Type B pancreatic cell (in vitro differentiated cells): ENCODE measurements around the gene WFDC1. TPM values are rescaled to one million over a fixed set of nuclear protein-coding genes. Genes with fewer than 3 reads are reported as not detected.

Experiments used
- DNase-seq: peaks from one replicate; pipeline ENCODE4 v3.0.0; 2021; ENCODE audit warnings: mixed read lengths; ENCODE audit not compliant: unreplicated experiment; ENCODE audit errors: extremely low spot score
- H3K27ac Mint-ChIP-seq: 2 replicates; pipeline ENCODE4 v1.8.0; 2021; ENCODE audit warnings: mild to moderate bottlenecking, mixed read lengths
- H3K27me3 Mint-ChIP-seq: 2 replicates; pipeline ENCODE4 v1.8.0; 2021; ENCODE audit warnings: mixed read lengths
- H3K36me3 Mint-ChIP-seq: 2 replicates; pipeline ENCODE4 v1.8.0; 2021; ENCODE audit warnings: mixed read lengths
- H3K4me1 Mint-ChIP-seq: one replicate; pipeline ENCODE4 v1.8.0; 2021; ENCODE audit warnings: mixed read lengths; ENCODE audit not compliant: unreplicated experiment
- H3K4me3 Mint-ChIP-seq: 2 replicates; pipeline ENCODE4 v1.8.0; 2021; ENCODE audit warnings: mild to moderate bottlenecking, mixed read lengths
- H3K9me3 Mint-ChIP-seq: 2 replicates; pipeline ENCODE4 v1.8.0; 2021; ENCODE audit warnings: mixed read lengths
- CTCF ChIP-seq: fragments of 200-600 bp; sonication (generic); conservative IDR thresholded peaks from 2 replicates; pipeline ENCODE4 v1.5.0; 2021; ENCODE audit warnings: antibody characterized with exemption, mild to moderate bottlenecking
- total RNA-seq: library from RNA; stranded (reverse); gene quantifications from 2 replicates; pipeline ENCODE4 v1.2.1, GENCODE V29; 2021; ENCODE audit warnings: low replicate concordance

The WFDC1 gene
- total RNA-seq, 1 donor from 2014 or later: 2.0 TPM

GRCh38 chr16:84307209-84307954 is 12.7 kb downstream of the WFDC1 start:
- TF ChIP-seq CTCF: no peak
- H3K27ac Mint-ChIP-seq: peak overlapping the region; percentile 31
- no peak for DNase-seq
- no peak overlapping the region for H3K4me3 Mint-ChIP-seq
- H3K36me3 Mint-ChIP-seq: no peaks in the 10 kb centered on the region
- peaks cover 19% of the 10 kb centered on the region for H3K4me1 Mint-ChIP-seq
- H3K9me3 Mint-ChIP-seq: no peaks in the 10 kb centered on the region
- H3K27me3 Mint-ChIP-seq: peaks cover 27% of the 10 kb centered on the region

GRCh38 chr16:84308120-84308519 is 13.4 kb downstream of the WFDC1 start:
- Mint-ChIP-seq H3K4me3 (no peak overlapping the region), H3K27me3 (peaks cover 28% of the 10 kb centered on the region), H3K4me1 (peaks cover 19% of the 10 kb centered on the region), H3K9me3 (no peaks in the 10 kb centered on the region), H3K36me3 (no peaks in the 10 kb centered on the region), H3K27ac (no peak overlapping the region)
- DNase-seq: no peak
- peak; percentile 71 for TF ChIP-seq CTCF

- H3K27ac Mint-ChIP-seq: no peak overlapping the region
- H3K36me3 Mint-ChIP-seq: no peaks in the 10 kb centered on the region
- no peaks in the 10 kb centered on the region for H3K9me3 Mint-ChIP-seq
- no peak overlapping the region for H3K4me3 Mint-ChIP-seq
- peaks cover 28% of the 10 kb centered on the region for H3K27me3 Mint-ChIP-seq
- no peak for DNase-seq
- H3K4me1 Mint-ChIP-seq: peaks cover 20% of the 10 kb centered on the region
- no peak for TF ChIP-seq CTCF
Observed at GRCh38 chr16:84310642-84311041, 16.0 kb downstream of the WFDC1 start.

GRCh38 chr16:84312783-84313382 is 18.2 kb downstream of the WFDC1 start:
- H3K36me3 Mint-ChIP-seq: no peaks in the 10 kb centered on the region
- no peaks in the 10 kb centered on the region for H3K9me3 Mint-ChIP-seq
- H3K27ac Mint-ChIP-seq: no peak overlapping the region
- TF ChIP-seq CTCF: no peak
- DNase-seq: no peak
- H3K4me3 Mint-ChIP-seq: no peak overlapping the region
- H3K4me1 Mint-ChIP-seq: peaks cover 8% of the 10 kb centered on the region
- peaks cover 24% of the 10 kb centered on the region for H3K27me3 Mint-ChIP-seq

- no peak overlapping the region for H3K27ac Mint-ChIP-seq
- no peak for DNase-seq
- peaks cover 8% of the 10 kb centered on the region for H3K4me1 Mint-ChIP-seq
- peaks cover 23% of the 10 kb centered on the region for H3K27me3 Mint-ChIP-seq
- no peak for TF ChIP-seq CTCF
- no peaks in the 10 kb centered on the region for H3K9me3 Mint-ChIP-seq
- H3K4me3 Mint-ChIP-seq: no peak overlapping the region
- no peaks in the 10 kb centered on the region for H3K36me3 Mint-ChIP-seq
Observed at GRCh38 chr16:84313921-84314320, 19.2 kb downstream of the WFDC1 start.
